Smooth muscle cell of the coronary artery (primary cell): ENCODE measurements around the gene STX7. TPM values are rescaled to one million over a fixed set of nuclear protein-coding genes. Genes with fewer than 3 reads are reported as not detected.

Source experiments
- total RNA-seq: library from RNA; depleted of rRNA; stranded (reverse); fragments of >200 nt; gene quantifications from 2 replicates; pipeline ENCODE4 v1.2.3, GENCODE V29; 2014; ENCODE audit warnings: low replicate concordance

Gene STX7
- 50.1 and 60.8 TPM in 2 replicates for total RNA-seq

GRCh38 chr6:132512638-132513632, at the start of gene STX7:
Gene STX7 (minus strand): TSS chr6:132513116. CDS start chr6:132503530, 9,586 bp downstream.

GRCh38 chr6:132552372-132552771, 39.5 kb upstream of the STX7 start, which contains the start of gene TAAR8:
Gene TAAR8 (plus strand): TSS chr6:132552672. CDS start chr6:132552693, 21 bp downstream.

GRCh38 chr6:132537977-132538376, 25.1 kb upstream of the STX7 start, which contains the start of gene TAAR9:
Gene TAAR9 (plus strand): TSS chr6:132538277. CDS start chr6:132538290, 13 bp downstream.

GRCh38 chr6:132400883-132401617, 111.9 kb downstream of the STX7 start, which contains the start of gene MOXD1:
Gene MOXD1 (minus strand): TSS chr6:132401475. CDS start chr6:132401426, 49 bp downstream.

Other genes with a start within 250 kb of the STX7 start
- gene MOXD1, start 111.6 kb downstream of the STX7 start, total RNA-seq, result 1.4 and 81.2 TPM in 2 replicates
- gene TAAR9, start 25.2 kb upstream of the STX7 start, total RNA-seq, result not detected in 2 replicates
- not detected in 2 replicates for gene TAAR8, start 39.6 kb upstream of the STX7 start, total RNA-seq
- gene TAAR6, start 57.2 kb upstream of the STX7 start, total RNA-seq, result not detected in 2 replicates
- not detected in 2 replicates for gene TAAR5, start 76.6 kb upstream of the STX7 start, total RNA-seq
- not detected in 2 replicates for gene TAAR2, start 111.2 kb upstream of the STX7 start, total RNA-seq
- not detected in 2 replicates for gene TAAR1, start 146.1 kb upstream of the STX7 start, total RNA-seq
- under 0.01 and 0.12 TPM in 2 replicates for gene VNN1, start 200.9 kb upstream of the STX7 start, total RNA-seq
- gene VNN2, start 244.8 kb upstream of the STX7 start, total RNA-seq, result 1.3 TPM in 1 of 2 replicates, not detected in the other